GM12878 (cell line): ENCODE data around the gene TXLNB. TPM values are rescaled to one million over a fixed set of nuclear protein-coding genes. Genes with fewer than 3 reads are reported as not detected.

Source experiments
- ATAC-seq: fragments of 200-7000 bp; cut with Tn5 transposase; 3 replicates; pipeline ENCODE4 v1.9.1; 2020; ENCODE audit warnings: mild to moderate bottlenecking, moderate library complexity
- BruUV-seq: library from RNA; stranded (reverse); fragments of 400-500 nt; replicated peaks from 2 replicates; lab custom pipeline; 2021; lab: Mats Ljungman, UMichigan
- CTCF ChIA-PET: fragments of 300-600 bp; sonication (Branson Sonifier 250); formaldehyde crosslinking; extraction: SDS; loops from one replicate; lab custom pipeline; 2021; ENCODE audit warnings: inconsistent platforms; lab: Yijun Ruan, JAX
- POLR2A ChIA-PET: fragments of 350-600 bp; formaldehyde crosslinking; extraction: SDS; loops from one replicate; lab custom pipeline; 2021; ENCODE audit warnings: inconsistent platforms; lab: Charles Lee
- RAD21 ChIA-PET: fragments of 300-600 bp; sonication (Branson Sonifier 250); formaldehyde crosslinking; loops from one replicate; lab custom pipeline; 2023; ENCODE audit warnings: antibody characterized with exemption; ENCODE audit not compliant: unreplicated experiment; lab: Charles Lee
- SMC1A ChIA-PET: fragments of 300-600 bp; sonication (Branson Sonifier 250); formaldehyde crosslinking; loops from one replicate; lab custom pipeline; 2023; ENCODE audit not compliant: unreplicated experiment, uncharacterized antibody; lab: Charles Lee
- DNase-seq: peaks from one replicate; pipeline ENCODE4 v3.0.0-alpha.2; 2011; ENCODE audit warnings: low read depth, low spot score
- FAIRE-seq: peaks from 3 replicates; lab custom pipeline; 2011; peaks lifted over from hg19 to GRCh38; lab: Jason Lieb, UNC
- H2AFZ ChIP-seq: 2 replicates; pipeline ENCODE4 v1.6.0; 2011; ENCODE audit warnings: low read depth, low read length, control low read depth; ENCODE audit not compliant: control insufficient read depth
- H3K27ac ChIP-seq: 2 replicates; pipeline ENCODE4 v1.5.1; 2011; ENCODE audit warnings: control low read depth; ENCODE audit not compliant: control insufficient read depth, insufficient read depth
- H3K27me3 ChIP-seq, 2 experiments: replicated peaks in 1 of 2; 2 replicates each; pipeline versions ENCODE4 v1.6.0 to v1.6.1; 2011; ENCODE audit warnings: low read length in 1 of 2; ENCODE audit not compliant: control insufficient read depth in 2 of 2, insufficient read depth in 2 of 2
- H3K36me3 ChIP-seq, 2 experiments: 2 replicates each; pipeline ENCODE4 v1.5.1; 2011; ENCODE audit warnings: low read length in 1 of 2; ENCODE audit not compliant: control insufficient read depth in 2 of 2, insufficient read depth in 2 of 2
- H3K4me1 ChIP-seq: 2 replicates; pipeline ENCODE4 v1.6.1; 2011; ENCODE audit warnings: mild to moderate bottlenecking, low read length, moderate library complexity, mixed read lengths; ENCODE audit not compliant: control insufficient read depth, insufficient read depth
- H3K4me2 ChIP-seq: 2 replicates; pipeline ENCODE4 v1.6.0; 2011; ENCODE audit warnings: control low read depth; ENCODE audit not compliant: control insufficient read depth, insufficient read depth
- H3K4me3 ChIP-seq: fragments of 200-600 bp; sonication (generic); 2 replicates; pipeline ENCODE4 v1.5.1; 2016
- H3K79me2 ChIP-seq: 2 replicates; pipeline ENCODE4 v1.6.0; 2011; ENCODE audit warnings: low read length; ENCODE audit not compliant: control insufficient read depth, insufficient read depth
- H3K9ac ChIP-seq: 2 replicates; pipeline ENCODE4 v1.8.0; 2011; ENCODE audit warnings: low read length, control low read depth, mixed read lengths; ENCODE audit not compliant: control insufficient read depth, insufficient read depth
- H3K9me3 ChIP-seq: replicated peaks from 3 replicates; pipeline ENCODE4 v1.5.1; 2011; ENCODE audit warnings: mild to moderate bottlenecking, low read length; ENCODE audit not compliant: control insufficient read depth, insufficient read depth
- H4K20me1 ChIP-seq: 2 replicates; pipeline ENCODE4 v1.6.0; 2011; ENCODE audit not compliant: control insufficient read depth, insufficient read depth
- CHD2 ChIP-seq: IDR thresholded peaks from 2 replicates; pipeline ENCODE4 v1.6.1; 2011; ENCODE audit warnings: low read depth, low read length, improper control_type of control experiment, borderline replicate concordance
- ETV6 ChIP-seq, 2 experiments: fragments of 450-650 bp in 1 of 2; IDR thresholded peaks in 1 of 2; conservative IDR thresholded peaks in 1 of 2; 2 replicates each; pipeline ENCODE4 v1.6.1; 2014; ENCODE audit warnings: antibody characterized with exemption in 1 of 2, borderline replicate concordance in 1 of 2, low read depth in 1 of 2, mild to moderate bottlenecking in 1 of 2, moderate library complexity in 1 of 2
- JUNB ChIP-seq: IDR thresholded peaks from 2 replicates; pipeline ENCODE4 v1.6.1; 2016; ENCODE audit warnings: antibody characterized with exemption, mild to moderate bottlenecking
- MYC ChIP-seq: IDR thresholded peaks from 2 replicates; pipeline ENCODE4 v1.6.1; 2011; ENCODE audit warnings: mild to moderate bottlenecking, low read length, moderate library complexity, inconsistent platforms; ENCODE audit not compliant: insufficient read depth, insufficient replicate concordance, insufficient read length, severe bottlenecking
- NRF1 ChIP-seq: conservative IDR thresholded peaks from 2 replicates; pipeline ENCODE4 v1.6.1; 2011; ENCODE audit warnings: mild to moderate bottlenecking, low read depth, low read length, improper control_type of control experiment
- WRNIP1 ChIP-seq: IDR thresholded peaks from 2 replicates; pipeline ENCODE4 v1.6.1; 2011; ENCODE audit warnings: low read depth, low read length, improper control_type of control experiment, borderline replicate concordance
- YBX1 ChIP-seq: fragments of 450-650 bp; IDR thresholded peaks from 2 replicates; pipeline ENCODE4 v1.6.1; 2016; ENCODE audit warnings: antibody characterized with exemption
- ZNF217 ChIP-seq: fragments of 450-650 bp; IDR thresholded peaks from 2 replicates; pipeline ENCODE4 v1.6.1; 2017; ENCODE audit warnings: antibody characterized with exemption, mild to moderate bottlenecking
- WGBS: methylation state at CpG from one replicate; pipeline ENCODE4 v1.1.6; 2016; ENCODE audit warnings: low lambda C conversion rate; ENCODE audit not compliant: insufficient replicate concordance, insufficient coverage; ENCODE audit errors: missing lambda C conversion rate; 5-methylcytosine and 5-hydroxymethylcytosine counted together
- in situ Hi-C: fragments of 300-500 bp; cut with MboI; formaldehyde crosslinking; loops from 9 replicates; pipeline ENCODE4 v1.14.3; 2018; ENCODE audit warnings: mixed read lengths
- intact Hi-C: fragments of 100-400 bp; cut with micrococcal nuclease; formaldehyde crosslinking; loops from one replicate; pipeline ENCODE4 v1.14.2; 2022; ENCODE audit not compliant: unreplicated experiment
- polyA plus RNA-seq, 11 experiments: library from polyadenylated mRNA; depleted of rRNA in 4 of 11; unstranded in 6 of 11; stranded (reverse) in 5 of 11; fragments of >200 nt; fragmentation: Nextera tagmentation in 4 of 11; fragmentation: Illumina TruSeq in 1 of 11; extraction: Ambion mirVana in 4 of 11; extraction: Trizol in 1 of 11; gene quantifications; 1 replicate in 1 of 11; 2 replicates in 10 of 11; pipeline versions ENCODE4 v1.2.1 to v1.2.3, GENCODE V29; 2011 to 2016; ENCODE audit warnings: inconsistent platforms in 2 of 11, missing spikeins in 2 of 11, low read depth in 1 of 11
- total RNA-seq, 4 experiments: library from RNA; depleted of rRNA in 3 of 4; stranded (reverse); fragments of >200 nt in 3 of 4; fragmentation: Illumina TruSeq in 1 of 4; extraction: Trizol in 1 of 4; gene quantifications; 2 replicates each; pipeline versions ENCODE4 v1.2.1 to v1.2.3, GENCODE V29; 2013 to 2021
- TF ChIP-seq, protein P1 (sequence below): IDR thresholded peaks from 2 replicates; pipeline ENCODE4 v1.6.1; 2012; ENCODE audit warnings: improper control_type of control experiment, low read depth, low read length; ENCODE audit not compliant: insufficient replicate concordance

Gene TXLNB
- total and polyA plus RNA-seq, 10 of the 15 experiments (the other 5 are each of a cell fraction or from before 2014, with no cell fraction given), result 0.07 to 1.3 (median 0.22) TPM; not detected in 1

- Histone ChIP-seq H3K36me3 (no peaks in the 10 kb centered on the region), H3K4me3 (no peak overlapping the region), H3K9ac (no peak overlapping the region), H3K4me1 (peaks cover 27% of the 10 kb centered on the region), H4K20me1 (no peaks in the 10 kb centered on the region), H3K4me2 (peak overlapping the region; percentile 36; the same call in 1 of the 2 replicates), H3K9me3 (no peaks in the 10 kb centered on the region; the same call in 2 of the 3 replicates), H2AFZ (no peak overlapping the region), H3K79me2 (no peaks in the 10 kb centered on the region), H3K27me3 (no peaks in the 10 kb centered on the region), H3K27ac (peak overlapping the region; percentile 34; the same call in 1 of the 2 replicates)
- no TSS peak for BruUV-seq
- SMC1A ChIA-PET, result interaction anchor here (0.6 to 9.9 kb wide), 12 partner anchors 10 to 199 kb away, joined by 3 to 71 read pairs (median 4); partner anchors contain the start of gene TXLNB
- TF ChIP-seq WRNIP1 (no peak), ZNF217 (no peak), ETV6 (conservative IDR thresholded peaks at IDR 0.05 in 1 of 2, IDR thresholded peaks at IDR 0.05 in 1 of 2; ENCODE audit: borderline replicate concordance in 1 of 2, low read depth in 1 of 2) (no peak)
- ATAC-seq (no peak), FAIRE-seq (no peak), DNase-seq (no peak)
- in situ Hi-C loops, result no loop called here
- CTCF ChIA-PET, result interaction anchor here (1.0 to 5.1 kb wide), 6 partner anchors 12 to 104 kb away, joined by 3 to 28 read pairs (median 8); partner anchors contain the start of gene TXLNB
- intact Hi-C loops, result no loop called here
- RAD21 ChIA-PET, result interaction anchor here (0.6 to 4.1 kb wide), 9 partner anchors 8 to 550 kb away, joined by 3 to 42 read pairs (median 4); partner anchors contain the start of gene TXLNB
- WGBS, result no CpG with 5 or more reads among the region's 1 CpG
- POLR2A ChIA-PET, result interaction anchor here (2.2 to 3.7 kb wide), 3 partner anchors 11 to 54 kb away, joined by 6 to 25 read pairs (median 17); partner anchors contain the start of gene TXLNB
Observed at GRCh38 chr6:139324301-139324555, 32.4 kb upstream of the TXLNB start.

DNA sequence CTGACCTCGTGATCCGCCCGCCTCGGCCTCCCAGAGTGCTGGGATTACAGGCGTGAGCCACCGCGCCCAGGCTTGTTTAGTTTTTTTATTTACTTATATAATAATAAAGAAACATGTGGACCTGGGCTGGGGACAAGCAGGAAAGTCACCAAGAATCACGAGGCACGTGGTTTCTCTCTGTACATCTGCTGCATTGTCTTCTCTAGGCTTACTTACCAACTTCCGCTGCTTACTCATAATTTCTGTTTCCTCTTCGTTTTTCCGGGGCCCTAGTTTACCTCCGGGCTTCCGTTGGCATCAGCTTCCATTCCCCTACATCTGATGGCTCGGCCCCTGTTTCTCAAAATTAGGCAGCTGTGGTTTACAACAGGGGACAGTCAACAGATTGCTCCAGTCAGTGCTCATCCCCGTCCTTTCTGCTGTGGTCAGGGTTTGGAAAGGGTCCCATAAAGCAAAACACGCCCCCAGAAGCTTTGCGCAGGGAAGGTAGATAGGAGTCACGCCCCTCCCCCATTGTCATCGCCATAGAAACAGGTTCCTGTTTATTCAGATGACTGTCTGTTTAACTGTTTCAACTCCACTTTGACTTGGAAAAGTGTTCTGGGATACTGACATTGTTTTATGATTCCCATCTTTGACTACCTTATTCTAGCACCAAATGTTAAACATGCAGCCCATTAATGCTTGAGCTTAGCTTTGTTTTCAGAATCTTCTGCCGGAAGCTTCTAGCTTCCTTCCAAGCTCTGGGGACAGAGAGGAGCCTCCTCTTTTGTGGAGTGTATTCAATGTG, 31.9 kb upstream of the TXLNB start:
- Histone ChIP-seq H3K4me2 (peak overlapping the region; percentile 36), H3K79me2 (no peaks in the 10 kb centered on the region), H3K9ac (no peak overlapping the region), H3K27me3 (no peaks in the 10 kb centered on the region), H4K20me1 (no peaks in the 10 kb centered on the region), H2AFZ (peak overlapping the region; percentile 77), H3K9me3 (no peaks in the 10 kb centered on the region; the same call in 2 of the 3 replicates), H3K4me1 (peaks cover 27% of the 10 kb centered on the region), H3K27ac (peak overlapping the region; percentile 34; the same call in 1 of the 2 replicates), H3K36me3 (no peaks in the 10 kb centered on the region), H3K4me3 (no peak overlapping the region)
- DNase-seq (no peak), ATAC-seq (peak; percentile 42), FAIRE-seq (peak; percentile 56)
- in situ Hi-C loops, result no loop called here
- no TSS peak for BruUV-seq
- ChIA-PET POLR2A (interaction anchor here (0.5 to 3.7 kb wide), 4 partner anchors 12 to 436 kb away, joined by 5 to 25 read pairs (median 12); partner anchors contain the start of gene TXLNB), SMC1A (interaction anchor here (0.6 to 9.9 kb wide), 13 partner anchors 10 to 198 kb away, joined by 3 to 71 read pairs (median 4); partner anchors contain the start of gene TXLNB), CTCF (interaction anchor here (1.0 to 5.1 kb wide), 4 partner anchors 13 to 104 kb away, joined by 5 to 28 read pairs (median 12); partner anchors contain the start of gene TXLNB), RAD21 (interaction anchor here (0.9 to 4.1 kb wide), 7 partner anchors 9 to 93 kb away, joined by 3 to 42 read pairs (median 4); partner anchors contain the start of gene TXLNB)
- 24% methylated on average over 21 of the region's 21 CpGs for WGBS
- intact Hi-C loops, result no loop called here
- TF ChIP-seq JUNB (0 out of 2 replicates have a peak, but pooled peaks have one; percentile 19), YBX1 (no peak), CHD2 (0 out of 2 replicates have a peak, but pooled peaks have one; percentile 50), MYC (no peak), NRF1 (no peak)
- TF ChIP-seq, protein P1, sequence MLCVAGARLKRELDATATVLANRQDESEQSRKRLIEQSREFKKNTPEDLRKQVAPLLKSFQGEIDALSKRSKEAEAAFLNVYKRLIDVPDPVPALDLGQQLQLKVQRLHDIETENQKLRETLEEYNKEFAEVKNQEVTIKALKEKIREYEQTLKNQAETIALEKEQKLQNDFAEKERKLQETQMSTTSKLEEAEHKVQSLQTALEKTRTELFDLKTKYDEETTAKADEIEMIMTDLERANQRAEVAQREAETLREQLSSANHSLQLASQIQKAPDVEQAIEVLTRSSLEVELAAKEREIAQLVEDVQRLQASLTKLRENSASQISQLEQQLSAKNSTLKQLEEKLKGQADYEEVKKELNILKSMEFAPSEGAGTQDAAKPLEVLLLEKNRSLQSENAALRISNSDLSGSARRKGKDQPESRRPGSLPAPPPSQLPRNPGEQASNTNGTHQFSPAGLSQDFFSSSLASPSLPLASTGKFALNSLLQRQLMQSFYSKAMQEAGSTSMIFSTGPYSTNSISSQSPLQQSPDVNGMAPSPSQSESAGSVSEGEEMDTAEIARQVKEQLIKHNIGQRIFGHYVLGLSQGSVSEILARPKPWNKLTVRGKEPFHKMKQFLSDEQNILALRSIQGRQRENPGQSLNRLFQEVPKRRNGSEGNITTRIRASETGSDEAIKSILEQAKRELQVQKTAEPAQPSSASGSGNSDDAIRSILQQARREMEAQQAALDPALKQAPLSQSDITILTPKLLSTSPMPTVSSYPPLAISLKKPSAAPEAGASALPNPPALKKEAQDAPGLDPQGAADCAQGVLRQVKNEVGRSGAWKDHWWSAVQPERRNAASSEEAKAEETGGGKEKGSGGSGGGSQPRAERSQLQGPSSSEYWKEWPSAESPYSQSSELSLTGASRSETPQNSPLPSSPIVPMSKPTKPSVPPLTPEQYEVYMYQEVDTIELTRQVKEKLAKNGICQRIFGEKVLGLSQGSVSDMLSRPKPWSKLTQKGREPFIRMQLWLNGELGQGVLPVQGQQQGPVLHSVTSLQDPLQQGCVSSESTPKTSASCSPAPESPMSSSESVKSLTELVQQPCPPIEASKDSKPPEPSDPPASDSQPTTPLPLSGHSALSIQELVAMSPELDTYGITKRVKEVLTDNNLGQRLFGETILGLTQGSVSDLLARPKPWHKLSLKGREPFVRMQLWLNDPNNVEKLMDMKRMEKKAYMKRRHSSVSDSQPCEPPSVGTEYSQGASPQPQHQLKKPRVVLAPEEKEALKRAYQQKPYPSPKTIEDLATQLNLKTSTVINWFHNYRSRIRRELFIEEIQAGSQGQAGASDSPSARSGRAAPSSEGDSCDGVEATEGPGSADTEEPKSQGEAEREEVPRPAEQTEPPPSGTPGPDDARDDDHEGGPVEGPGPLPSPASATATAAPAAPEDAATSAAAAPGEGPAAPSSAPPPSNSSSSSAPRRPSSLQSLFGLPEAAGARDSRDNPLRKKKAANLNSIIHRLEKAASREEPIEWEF, result no peak
